GM12801 (cell line): ENCODE data around the gene STX3.

Source experiments
- TF ChIP-seq, protein P1 (sequence below): IDR thresholded peaks from one replicate; pipeline ENCODE4 v1.5.1; 2011; ENCODE audit warnings: control low read depth; ENCODE audit not compliant: insufficient read length; ENCODE audit errors: extremely low read depth

The STX3 gene

DNA sequence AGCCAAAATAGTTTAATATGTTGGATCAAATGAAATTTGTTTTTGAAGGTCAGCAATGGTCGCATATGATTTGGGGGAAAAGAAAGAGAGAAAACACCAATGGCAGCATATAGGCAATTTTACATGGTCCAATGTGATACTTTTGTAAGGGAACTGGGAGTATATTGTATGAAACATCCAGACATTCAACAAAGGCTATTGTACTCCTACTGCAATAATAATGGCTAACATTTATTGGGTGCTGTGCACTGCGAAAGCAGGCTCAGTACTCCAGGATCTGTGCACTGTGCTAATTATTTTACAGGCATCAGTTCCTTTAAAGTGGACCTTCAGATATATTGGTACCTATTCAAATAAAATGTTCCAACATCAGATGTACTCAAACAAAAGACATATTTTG is 35.6 kb upstream of the STX3 start:
- TF ChIP-seq, protein P1, sequence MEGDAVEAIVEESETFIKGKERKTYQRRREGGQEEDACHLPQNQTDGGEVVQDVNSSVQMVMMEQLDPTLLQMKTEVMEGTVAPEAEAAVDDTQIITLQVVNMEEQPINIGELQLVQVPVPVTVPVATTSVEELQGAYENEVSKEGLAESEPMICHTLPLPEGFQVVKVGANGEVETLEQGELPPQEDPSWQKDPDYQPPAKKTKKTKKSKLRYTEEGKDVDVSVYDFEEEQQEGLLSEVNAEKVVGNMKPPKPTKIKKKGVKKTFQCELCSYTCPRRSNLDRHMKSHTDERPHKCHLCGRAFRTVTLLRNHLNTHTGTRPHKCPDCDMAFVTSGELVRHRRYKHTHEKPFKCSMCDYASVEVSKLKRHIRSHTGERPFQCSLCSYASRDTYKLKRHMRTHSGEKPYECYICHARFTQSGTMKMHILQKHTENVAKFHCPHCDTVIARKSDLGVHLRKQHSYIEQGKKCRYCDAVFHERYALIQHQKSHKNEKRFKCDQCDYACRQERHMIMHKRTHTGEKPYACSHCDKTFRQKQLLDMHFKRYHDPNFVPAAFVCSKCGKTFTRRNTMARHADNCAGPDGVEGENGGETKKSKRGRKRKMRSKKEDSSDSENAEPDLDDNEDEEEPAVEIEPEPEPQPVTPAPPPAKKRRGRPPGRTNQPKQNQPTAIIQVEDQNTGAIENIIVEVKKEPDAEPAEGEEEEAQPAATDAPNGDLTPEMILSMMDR, result no peak

DNA sequence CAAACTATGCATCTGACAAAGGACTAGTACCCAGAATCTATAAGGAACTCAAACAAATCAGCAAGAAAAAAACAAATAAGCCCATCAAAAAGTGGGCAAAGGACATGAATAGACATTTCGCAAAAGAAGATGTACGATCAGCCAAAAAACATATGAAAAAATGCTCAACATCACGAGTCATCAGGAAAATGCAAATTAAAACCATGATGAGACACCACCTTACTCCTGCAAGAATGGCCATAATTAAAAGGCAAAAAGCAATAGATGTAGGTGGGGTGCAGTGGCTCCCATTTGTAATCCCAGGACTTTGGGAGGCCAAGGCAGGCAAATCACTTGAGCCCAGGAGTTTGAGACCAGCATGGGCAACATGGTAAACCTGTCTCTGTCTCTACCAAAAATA is 31.1 kb upstream of the STX3 start:
- TF ChIP-seq, protein P1, result no peak

DNA sequence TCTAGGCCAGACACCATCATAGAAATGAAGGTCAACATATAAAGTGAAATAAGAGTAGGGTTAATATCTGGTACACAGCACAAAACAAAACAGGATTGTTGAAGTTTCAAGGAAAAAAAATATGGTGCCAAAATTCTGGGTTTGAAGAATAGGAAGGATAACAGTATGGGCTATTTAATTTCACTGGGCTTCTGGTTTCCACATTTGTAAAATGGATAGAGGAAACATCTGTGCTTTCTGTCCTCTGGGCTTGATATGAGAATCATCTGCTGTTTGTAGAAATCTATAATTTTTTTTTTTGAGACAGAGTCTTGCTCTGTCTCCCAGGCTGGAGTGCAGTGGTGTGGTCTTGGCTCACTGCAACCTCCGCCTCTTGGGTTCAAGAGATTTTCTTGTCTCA is 27.8 kb upstream of the STX3 start:
- TF ChIP-seq, protein P1, result no peak

DNA sequence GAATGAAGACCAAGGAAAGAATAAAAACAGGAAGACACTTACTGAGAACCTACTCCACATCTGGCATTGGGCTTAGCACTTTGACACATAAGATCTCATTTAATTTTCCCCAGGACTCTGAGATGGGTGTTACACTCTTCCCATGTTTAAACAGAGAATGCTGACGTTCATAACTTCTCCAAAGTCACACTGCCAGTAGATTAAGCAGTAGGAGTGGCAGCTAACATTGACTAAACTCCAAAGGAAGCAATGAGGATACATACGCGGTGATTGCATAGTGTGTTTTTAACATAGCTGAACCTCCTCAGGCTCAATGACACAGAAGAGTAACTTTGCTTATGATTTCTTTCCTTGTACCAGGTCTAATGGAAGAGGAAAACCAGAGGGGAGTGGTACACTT is 27.0 kb upstream of the STX3 start:
- TF ChIP-seq, protein P1, result no peak

DNA sequence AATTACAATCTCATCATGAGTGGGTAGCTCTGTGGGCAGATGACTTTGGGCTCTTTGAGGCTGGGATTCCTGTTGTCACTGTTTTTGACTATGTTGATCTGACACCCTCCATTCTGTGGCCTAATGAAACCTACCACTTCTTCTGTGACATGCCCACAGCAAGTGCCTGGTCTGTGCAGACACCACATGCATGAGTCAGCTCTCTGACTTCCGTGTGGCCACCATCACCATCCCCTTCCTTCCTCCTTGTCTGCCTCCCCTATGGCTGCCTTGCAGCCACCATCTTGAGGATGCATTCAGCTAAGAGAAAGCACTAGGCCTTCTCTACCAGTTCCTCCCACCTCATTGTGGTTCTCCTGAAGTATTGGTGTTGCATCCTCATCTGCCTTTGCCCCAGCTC is 26.3 kb upstream of the STX3 start:
- TF ChIP-seq, protein P1, result no peak

DNA sequence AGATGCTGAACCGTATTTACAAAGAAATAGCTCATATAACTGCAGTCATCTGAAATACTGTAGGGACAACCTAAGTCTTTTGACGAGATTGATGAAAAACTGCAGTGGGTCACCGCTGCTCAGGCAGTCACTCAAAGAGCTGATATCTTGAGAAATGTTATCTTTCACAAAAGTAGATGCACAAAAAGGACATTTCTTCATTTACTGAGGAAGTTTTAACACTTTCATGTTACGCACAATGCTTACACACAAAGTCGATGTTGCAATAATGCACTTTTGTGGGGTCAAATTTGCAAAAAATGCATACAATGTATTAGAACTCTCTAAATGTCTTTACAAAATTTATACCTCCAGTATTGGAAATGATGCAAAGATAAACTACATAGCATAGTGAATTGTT is 25.3 kb upstream of the STX3 start:
- TF ChIP-seq, protein P1, result no peak

DNA sequence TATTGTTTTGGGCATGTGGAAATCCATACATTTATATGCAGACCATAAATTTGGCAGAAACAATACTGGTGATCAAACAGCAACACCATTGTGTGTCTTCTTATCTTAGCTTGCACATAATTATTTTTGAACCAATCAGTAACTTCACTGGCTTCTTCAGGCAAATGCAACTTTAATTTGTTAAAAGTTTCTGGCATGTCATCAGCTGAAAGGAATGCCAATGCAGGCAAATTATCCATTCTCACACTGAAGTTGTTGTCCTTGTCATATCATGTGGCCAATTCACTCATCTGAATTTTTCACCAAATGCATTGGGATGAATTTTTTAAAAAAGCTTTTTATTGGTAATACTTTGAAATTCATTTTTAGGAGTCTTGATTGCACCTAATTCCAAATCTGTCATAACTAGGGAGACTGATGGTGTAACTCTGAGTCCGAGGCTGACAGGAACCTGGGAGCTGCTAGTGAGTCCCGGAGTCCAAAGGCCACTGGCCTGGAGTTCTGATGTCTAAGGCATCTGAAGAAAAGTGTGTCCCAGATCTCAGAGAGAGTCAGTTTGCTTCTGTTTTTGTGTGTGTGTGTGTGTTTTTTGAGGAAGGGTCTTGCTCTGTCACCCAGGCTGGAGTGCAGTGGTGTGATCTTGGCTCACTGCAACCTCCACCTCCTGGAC is 24.1 kb upstream of the STX3 start:
- TF ChIP-seq, protein P1, result no peak
